GM12874 (cell line): Measurements from ENCODE around the gene SLC9A3.

Experiments used
- TF ChIP-seq, protein P1 (sequence below): IDR thresholded peaks from 2 replicates; pipeline ENCODE4 v1.5.1; 2011; ENCODE audit warnings: low read depth, mild to moderate bottlenecking, control low read depth, low read length, moderate library complexity; ENCODE audit not compliant: insufficient read depth

The SLC9A3 gene

DNA sequence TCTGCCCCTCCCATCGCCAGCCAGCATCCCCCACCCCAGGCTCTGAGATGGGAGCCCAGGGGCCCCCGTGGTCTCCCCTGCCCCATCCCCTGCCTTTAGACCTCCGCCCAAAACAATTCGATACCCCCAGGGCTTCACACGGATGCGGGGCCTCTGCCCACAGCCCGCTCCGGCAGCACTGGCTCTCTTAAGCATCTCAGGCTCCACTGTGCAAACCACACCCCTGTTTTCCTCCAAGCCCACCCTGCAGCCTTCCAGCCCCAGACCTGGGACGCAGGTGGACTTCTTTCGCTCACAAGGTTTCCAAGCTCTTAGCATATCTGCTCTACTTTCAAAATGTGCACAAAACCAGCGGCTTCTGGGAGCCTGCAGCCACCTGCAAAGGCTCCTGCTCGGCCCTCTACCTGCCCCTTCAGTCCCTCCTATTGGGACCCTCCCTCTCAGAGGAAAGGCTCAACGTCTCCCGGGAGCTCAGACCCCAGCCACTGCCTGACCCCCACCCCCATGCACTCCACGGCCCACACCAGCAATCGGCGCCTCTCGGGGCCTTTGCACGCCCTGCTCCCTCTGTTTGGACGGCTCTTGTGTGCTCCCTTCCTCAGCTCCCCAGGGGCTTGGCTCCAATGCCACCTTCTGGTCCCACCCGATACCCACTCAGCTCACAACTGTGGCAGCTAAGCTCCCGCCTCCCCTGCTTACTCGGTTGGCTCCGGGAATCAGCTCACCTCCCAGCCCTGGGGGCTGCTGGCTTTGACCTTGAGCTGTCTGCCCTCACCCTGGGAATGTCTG lies 918 bp upstream of the SLC9A3 start:
- TF ChIP-seq, protein P1, sequence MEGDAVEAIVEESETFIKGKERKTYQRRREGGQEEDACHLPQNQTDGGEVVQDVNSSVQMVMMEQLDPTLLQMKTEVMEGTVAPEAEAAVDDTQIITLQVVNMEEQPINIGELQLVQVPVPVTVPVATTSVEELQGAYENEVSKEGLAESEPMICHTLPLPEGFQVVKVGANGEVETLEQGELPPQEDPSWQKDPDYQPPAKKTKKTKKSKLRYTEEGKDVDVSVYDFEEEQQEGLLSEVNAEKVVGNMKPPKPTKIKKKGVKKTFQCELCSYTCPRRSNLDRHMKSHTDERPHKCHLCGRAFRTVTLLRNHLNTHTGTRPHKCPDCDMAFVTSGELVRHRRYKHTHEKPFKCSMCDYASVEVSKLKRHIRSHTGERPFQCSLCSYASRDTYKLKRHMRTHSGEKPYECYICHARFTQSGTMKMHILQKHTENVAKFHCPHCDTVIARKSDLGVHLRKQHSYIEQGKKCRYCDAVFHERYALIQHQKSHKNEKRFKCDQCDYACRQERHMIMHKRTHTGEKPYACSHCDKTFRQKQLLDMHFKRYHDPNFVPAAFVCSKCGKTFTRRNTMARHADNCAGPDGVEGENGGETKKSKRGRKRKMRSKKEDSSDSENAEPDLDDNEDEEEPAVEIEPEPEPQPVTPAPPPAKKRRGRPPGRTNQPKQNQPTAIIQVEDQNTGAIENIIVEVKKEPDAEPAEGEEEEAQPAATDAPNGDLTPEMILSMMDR = no peak

DNA sequence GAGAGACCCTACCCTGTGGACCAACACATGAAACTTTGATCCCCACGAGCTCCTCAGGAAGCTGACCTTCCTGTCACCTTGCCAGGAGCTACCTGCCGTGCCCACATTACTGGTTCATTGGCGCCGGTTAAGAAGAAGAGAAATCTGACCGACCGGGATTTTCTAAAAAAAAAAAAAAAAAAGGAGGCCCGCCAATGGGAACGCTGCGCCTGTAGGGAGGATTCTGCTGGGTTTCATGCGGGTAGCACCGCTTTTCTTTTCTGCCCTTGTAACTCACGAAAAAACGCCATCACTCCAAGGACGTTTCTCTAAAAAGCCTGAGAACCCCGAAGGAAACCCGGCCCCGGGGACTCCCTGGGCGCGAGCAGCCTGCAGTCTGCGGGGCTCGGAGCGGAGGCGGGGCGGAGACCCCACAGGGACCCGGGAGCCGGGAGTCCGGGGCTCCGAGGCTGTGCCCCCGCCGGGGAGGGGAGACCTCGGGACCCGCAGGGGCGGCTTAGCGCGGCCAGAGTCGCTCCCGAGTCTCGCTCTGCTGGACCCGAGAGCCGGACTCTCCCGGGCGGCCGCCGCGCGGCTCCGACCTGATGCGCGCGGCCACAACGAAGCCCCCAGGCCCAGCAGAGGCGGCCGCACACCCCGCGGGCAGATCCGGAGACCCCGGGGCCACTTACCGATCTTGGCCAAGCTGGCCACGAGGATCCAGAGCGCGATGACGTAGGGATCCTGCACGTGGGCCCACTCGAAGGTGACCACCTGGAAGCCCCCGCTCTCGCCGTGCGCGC lies 617 bp downstream of the SLC9A3 start:
- TF ChIP-seq, protein P1 = no peak

DNA sequence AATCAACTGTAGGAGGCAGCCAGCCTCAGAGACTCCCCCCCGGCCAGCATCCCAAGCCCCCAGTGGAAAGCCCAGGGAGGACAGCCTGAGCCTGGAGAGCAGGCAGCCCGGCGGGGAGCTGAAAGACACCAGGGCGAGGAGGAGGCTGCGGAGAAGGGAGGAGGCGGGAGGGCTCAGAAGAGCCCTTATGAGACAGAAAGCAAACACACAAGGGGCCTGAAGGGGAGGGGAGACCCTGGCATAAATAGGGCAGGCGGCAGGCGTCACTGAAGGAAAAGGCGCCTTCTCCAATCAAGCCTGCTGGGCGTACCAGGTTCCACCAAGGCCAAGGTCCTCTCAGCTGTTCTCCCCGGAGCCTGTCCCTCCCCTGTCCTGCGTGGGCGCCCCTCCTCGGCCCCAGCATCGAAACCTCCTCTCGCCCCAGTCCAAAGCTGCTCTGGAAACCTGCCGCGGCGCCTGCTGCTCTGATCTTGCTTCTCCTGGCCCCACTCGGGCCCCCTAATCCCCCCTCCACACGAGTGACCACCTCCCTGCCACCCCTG lies 1.3 kb downstream of the SLC9A3 start:
- TF ChIP-seq, protein P1 = no peak

DNA sequence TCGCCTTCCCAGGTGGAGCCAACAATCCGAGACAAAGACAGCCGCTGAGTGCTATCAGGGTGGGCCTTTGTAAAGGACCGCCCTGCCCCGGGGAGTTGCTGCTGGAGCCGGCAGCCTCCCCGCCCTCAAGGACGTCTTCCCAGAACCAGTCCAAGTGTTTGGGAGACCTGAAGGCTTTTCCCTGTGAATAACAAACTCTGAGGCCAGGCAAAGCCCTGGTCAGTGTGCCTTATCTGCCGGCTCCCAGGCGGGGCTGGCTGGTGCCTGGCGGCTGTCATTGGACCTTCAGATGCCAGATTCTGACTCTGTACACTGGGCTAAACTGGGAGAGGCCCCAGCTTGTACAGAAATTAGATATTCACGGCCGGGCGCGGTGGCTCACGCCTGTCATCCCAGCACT lies 2.1 kb downstream of the SLC9A3 start:
- TF ChIP-seq, protein P1 = no peak

DNA sequence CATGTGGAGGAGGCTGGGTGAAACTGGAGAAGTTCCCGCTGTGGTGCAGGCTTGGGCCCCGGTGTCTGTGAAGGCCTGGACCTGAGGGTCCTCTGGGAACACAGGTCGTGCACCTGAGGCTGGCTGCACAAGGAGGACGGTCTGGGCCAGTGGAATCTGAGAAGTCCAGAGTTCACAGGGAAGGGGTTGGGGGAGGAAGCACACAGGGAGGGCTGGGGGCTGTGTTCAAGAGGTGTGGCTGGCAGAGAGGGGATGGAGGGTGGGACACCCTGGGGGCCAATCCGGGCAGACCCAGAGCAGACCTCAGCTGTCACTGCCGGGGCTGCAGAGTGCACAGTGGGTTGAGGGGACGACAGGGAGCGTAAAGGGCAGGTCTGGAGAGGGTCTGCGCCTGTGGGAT lies 2.6 kb downstream of the SLC9A3 start:
- TF ChIP-seq, protein P1 = no peak

DNA sequence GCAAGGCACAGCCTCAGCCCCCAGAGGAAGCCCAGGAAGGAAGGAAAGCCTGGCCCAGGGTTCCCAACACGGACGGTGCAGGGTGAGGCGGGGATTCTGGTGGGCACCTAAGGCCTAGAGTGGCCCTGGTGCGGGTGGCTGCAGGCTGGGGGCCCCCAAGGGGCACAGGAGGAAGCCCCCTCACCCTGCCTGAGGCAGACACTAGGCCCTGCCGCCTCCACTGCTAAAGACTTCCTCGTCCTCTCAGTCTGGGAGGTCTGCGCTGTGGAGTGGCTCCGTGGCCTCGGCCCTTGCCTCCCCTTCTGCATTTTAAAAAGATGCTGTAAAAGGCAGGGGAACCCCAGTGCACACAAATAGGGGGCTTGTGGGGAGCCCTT lies 3.4 kb downstream of the SLC9A3 start:
- TF ChIP-seq, protein P1 = no peak

DNA sequence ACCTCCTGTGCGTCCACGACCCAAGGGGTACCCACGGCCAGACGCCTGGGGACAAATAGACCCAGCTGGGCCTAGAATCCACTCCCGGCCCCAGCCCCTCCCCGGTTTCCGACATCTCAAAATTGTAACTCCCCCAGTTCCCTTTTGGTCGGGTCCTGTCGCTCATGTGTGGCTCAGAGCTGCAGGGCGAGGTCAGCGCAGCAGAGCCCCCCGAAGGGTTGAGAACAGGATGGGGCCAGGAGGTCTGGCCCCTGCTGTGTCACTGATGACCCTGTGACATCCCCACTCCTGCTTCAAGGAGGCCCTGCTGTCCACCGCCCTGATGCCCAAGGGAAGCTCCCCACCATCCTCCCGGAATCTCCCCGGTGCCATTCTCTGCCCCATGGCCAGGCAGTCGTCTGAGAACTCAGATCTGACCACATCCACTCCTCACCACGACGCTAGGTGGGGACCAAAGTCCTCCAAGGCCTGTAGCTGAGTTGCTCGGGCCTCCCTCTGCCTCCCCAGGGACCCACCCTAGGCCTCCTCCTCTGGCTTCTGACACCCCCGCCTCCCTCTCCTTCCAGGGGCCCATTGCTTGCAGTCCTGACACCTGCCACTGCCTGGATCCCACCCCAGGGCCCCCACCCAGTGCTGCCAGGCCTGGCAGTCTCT lies 3.9 kb downstream of the SLC9A3 start:
- TF ChIP-seq, protein P1 = no peak
